ENCODE data around the gene STMN1.
A peak's percentile ranks its signal among the peaks of the same experiment; 100 is the strongest.

Gene STMN1

GRCh38 chr1:25861316-25862286 is 44.6 kb downstream of the STMN1 start:
- Mint-ChIP-seq H3K27me3 (peaks cover 1% of the 10 kb centered on the region), H3K36me3 (peaks cover 7% of the 10 kb centered on the region), H3K27ac (peak overlapping the region; percentile 25), H3K4me3 (peak overlapping the region; percentile 2), H3K9me3 (no peaks in the 10 kb centered on the region), H3K4me1 (peaks cover 13% of the 10 kb centered on the region)
- no peak for DNase-seq (ENCODE audit: low spot score in 2 of 2)
- ATAC-seq (ENCODE audit: low read depth), result no peak

DNA sequence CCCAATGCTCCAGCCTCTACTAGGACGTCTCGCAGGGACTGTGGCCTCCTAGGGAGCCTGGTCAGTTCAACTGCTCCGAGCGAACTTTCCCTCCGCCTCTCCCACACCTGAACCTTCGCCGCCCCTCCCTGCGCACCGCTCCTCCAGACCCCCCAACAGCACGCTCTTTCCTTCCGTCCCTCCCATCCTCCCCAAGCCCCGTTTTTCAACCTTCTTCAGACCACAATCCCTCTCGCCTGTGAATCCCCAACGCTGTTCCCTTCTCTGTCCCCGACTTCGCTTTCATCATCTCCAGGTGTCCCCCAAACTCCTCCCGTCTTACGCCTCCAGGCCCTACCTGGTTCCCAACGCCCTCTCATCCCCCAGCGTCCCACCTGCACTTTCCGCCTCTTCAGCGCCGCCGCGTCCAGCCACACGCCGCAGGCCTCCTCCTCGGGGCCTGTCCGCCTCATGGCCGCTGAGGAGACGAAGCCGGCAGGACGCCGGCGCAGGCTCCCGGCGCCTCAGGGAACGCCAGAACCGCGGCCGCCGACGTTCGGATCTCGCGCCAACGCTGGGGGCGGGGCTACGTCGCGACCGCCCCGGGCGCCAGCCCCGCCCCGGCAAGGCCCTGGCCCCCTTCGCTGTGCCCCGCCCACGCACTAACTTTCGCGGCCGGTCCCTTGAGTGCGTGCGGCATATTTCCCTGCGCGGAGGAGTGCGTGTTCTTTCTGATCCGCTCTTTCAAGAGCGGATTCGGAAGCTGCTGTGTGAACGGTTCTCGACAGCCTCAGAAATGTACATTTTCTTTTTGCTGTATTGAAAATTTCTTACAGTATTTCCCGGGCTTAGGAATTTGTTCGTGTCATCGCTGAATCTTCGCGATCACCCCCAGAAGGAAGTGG is 47.1 kb downstream of the STMN1 start, which contains the start of gene AUNIP:
Gene AUNIP, minus strand, starts transcription at position 552 of the 884 bp plus-strand sequence. Its CDS starts 100 bp downstream, at position 452.
- Mint-ChIP-seq H3K4me1 (peaks cover 13% of the 10 kb centered on the region), H3K36me3 (peaks cover 7% of the 10 kb centered on the region), H3K27ac (peak within 1 kb of the TSS; percentile 92), H3K4me3 (peak within 1 kb of the TSS; percentile 89), H3K9me3 (no peaks in the 10 kb centered on the region), H3K27me3 (peaks cover 1% of the 10 kb centered on the region)
- peak; percentile 85 to 86 for DNase-seq (ENCODE audit: low spot score in 2 of 2)
- ATAC-seq (ENCODE audit: low read depth), result peak; percentile 95

DNA sequence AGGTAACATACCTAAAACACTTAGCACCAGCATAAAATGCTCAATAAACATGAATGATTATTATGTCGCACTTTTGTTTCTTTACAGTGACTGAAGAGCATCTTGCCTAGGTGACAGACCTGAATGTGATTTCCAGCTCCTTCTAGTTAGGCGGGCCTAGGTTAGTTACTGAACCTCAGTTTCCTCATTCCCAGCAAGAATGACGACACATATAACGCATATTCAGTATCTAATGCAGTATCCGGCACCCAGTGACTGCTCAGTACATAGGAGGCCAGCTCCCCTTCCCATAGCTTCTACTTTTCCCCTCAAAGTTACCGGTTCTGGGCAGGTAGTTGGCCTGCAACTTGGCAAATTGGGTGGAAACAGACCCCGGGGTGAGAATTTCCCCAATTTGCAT is 47.7 kb downstream of the STMN1 start:
- peaks cover 1% of the 10 kb centered on the region for H3K27me3 Mint-ChIP-seq
- no peak for ATAC-seq (ENCODE audit: low read depth)
- peak overlapping the region; percentile 89 for H3K4me3 Mint-ChIP-seq
- no peak overlapping the region for H3K27ac Mint-ChIP-seq
- DNase-seq (ENCODE audit: low spot score in 2 of 2), result no peak
- H3K9me3 Mint-ChIP-seq, result no peaks in the 10 kb centered on the region
- peaks cover 7% of the 10 kb centered on the region for H3K36me3 Mint-ChIP-seq
- peaks cover 13% of the 10 kb centered on the region for H3K4me1 Mint-ChIP-seq

- DNase-seq (ENCODE audit: low spot score in 2 of 2), result no peak
- Mint-ChIP-seq H3K27me3 (peaks cover 1% of the 10 kb centered on the region), H3K4me3 (no peak overlapping the region), H3K27ac (no peak overlapping the region), H3K36me3 (no peaks in the 10 kb centered on the region), H3K4me1 (peaks cover 13% of the 10 kb centered on the region), H3K9me3 (no peaks in the 10 kb centered on the region)
- ATAC-seq (ENCODE audit: low read depth), result no peak
Measured at GRCh38 chr1:25856856-25857255, 49.4 kb downstream of the STMN1 start.

- Mint-ChIP-seq H3K4me3 (no peak overlapping the region), H3K4me1 (peaks cover 9% of the 10 kb centered on the region), H3K27ac (no peak overlapping the region), H3K27me3 (peaks cover 1% of the 10 kb centered on the region), H3K36me3 (no peaks in the 10 kb centered on the region), H3K9me3 (peaks cover 3% of the 10 kb centered on the region)
- no peak for DNase-seq (ENCODE audit: low spot score in 2 of 2)
- ATAC-seq (ENCODE audit: low read depth), result no peak
Measured at GRCh38 chr1:25854554-25854953, 51.7 kb downstream of the STMN1 start.

Measured in memory B cell (primary cell).